Medulla oblongata (tissue), 1 donor: ENCODE measurements around the gene BCL11A.

Experiments used
- DNase-seq: peaks from one replicate; pipeline ENCODE4 v3.0.0-alpha.2; 2015; ENCODE audit errors: extremely low spot score

BCL11A gene

GRCh38 chr2:60546756-60547420 is 6.6 kb downstream of the BCL11A start:
- DNase-seq = no peak

GRCh38 chr2:60544954-60545560 is 8.4 kb downstream of the BCL11A start:
- no peak for DNase-seq

GRCh38 chr2:60544062-60544461 is 9.4 kb downstream of the BCL11A start:
- DNase-seq = no peak

GRCh38 chr2:60541056-60541651 is 12.3 kb downstream of the BCL11A start:
- DNase-seq = no peak

GRCh38 chr2:60540074-60540473 is 13.4 kb downstream of the BCL11A start:
- no peak for DNase-seq

GRCh38 chr2:60539140-60539539 is 14.3 kb downstream of the BCL11A start:
- DNase-seq = no peak

- DNase-seq = no peak
Observed at GRCh38 chr2:60538101-60538500, 15.4 kb downstream of the BCL11A start.

GRCh38 chr2:60536746-60537145 is 16.7 kb downstream of the BCL11A start:
- no peak for DNase-seq

- DNase-seq = no peak
Observed at GRCh38 chr2:60535685-60536312, 17.7 kb downstream of the BCL11A start.

GRCh38 chr2:60534892-60535684 is 18.4 kb downstream of the BCL11A start:
- no peak for DNase-seq

- DNase-seq = no peak
Observed at GRCh38 chr2:60534052-60534685, 19.3 kb downstream of the BCL11A start.

GRCh38 chr2:60533101-60534051 is 20.1 kb downstream of the BCL11A start:
- no peak for DNase-seq

- no peak for DNase-seq
Observed at GRCh38 chr2:60532421-60532820, 21.0 kb downstream of the BCL11A start.

GRCh38 chr2:60531701-60532133 is 21.7 kb downstream of the BCL11A start:
- no peak for DNase-seq

GRCh38 chr2:60530660-60531281 is 22.7 kb downstream of the BCL11A start:
- no peak for DNase-seq

- no peak for DNase-seq
Observed at GRCh38 chr2:60529785-60530627, 23.4 kb downstream of the BCL11A start.

GRCh38 chr2:60529136-60529784 is 24.2 kb downstream of the BCL11A start:
- DNase-seq = no peak

- DNase-seq = no peak
Observed at GRCh38 chr2:60528281-60529020, 25.0 kb downstream of the BCL11A start.
